Keratinocyte (primary cell): ENCODE measurements around the gene RNF157.

Experiments
- EZH2 ChIP-seq: IDR thresholded peaks from one replicate; pipeline ENCODE4 v1.6.1; 2012; ENCODE audit warnings: inconsistent platforms, mild to moderate bottlenecking, low read length, moderate library complexity
- TF ChIP-seq, protein P1 (sequence below), 3 experiments: IDR thresholded peaks in 1 of 3; conservative IDR thresholded peaks in 1 of 3; optimal IDR thresholded peaks in 1 of 3; 2 replicates in 2 of 3; 3 replicates in 1 of 3; pipeline versions ENCODE3 to v1.5.1; 2011; ENCODE audit warnings: low read length in 3 of 3, mild to moderate bottlenecking in 3 of 3, moderate library complexity in 2 of 3, control low read depth in 1 of 3, inconsistent platforms in 1 of 3; ENCODE audit not compliant: insufficient read depth in 2 of 3; ENCODE audit errors: extremely low read depth in 1 of 3

DNA sequence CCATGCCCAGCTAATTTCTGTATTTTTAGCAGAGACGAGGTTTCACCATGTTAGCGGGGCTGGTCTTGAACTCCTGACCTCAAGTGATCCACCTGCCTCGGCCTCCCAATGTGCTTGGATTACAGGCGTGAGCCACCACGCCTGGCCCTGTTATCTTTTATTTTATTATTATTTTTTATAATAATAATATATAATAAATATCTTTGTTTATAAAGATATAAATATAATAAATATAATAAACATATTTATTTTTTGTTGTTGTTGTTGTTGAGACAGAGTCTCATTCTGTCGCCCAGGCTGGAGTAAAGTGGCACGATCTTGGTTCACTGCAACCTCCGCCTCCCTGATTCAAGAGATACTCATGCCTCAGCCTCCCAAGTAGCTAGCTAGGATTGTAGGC is 7.0 kb upstream of the RNF157 start:
- TF ChIP-seq, protein P1, sequence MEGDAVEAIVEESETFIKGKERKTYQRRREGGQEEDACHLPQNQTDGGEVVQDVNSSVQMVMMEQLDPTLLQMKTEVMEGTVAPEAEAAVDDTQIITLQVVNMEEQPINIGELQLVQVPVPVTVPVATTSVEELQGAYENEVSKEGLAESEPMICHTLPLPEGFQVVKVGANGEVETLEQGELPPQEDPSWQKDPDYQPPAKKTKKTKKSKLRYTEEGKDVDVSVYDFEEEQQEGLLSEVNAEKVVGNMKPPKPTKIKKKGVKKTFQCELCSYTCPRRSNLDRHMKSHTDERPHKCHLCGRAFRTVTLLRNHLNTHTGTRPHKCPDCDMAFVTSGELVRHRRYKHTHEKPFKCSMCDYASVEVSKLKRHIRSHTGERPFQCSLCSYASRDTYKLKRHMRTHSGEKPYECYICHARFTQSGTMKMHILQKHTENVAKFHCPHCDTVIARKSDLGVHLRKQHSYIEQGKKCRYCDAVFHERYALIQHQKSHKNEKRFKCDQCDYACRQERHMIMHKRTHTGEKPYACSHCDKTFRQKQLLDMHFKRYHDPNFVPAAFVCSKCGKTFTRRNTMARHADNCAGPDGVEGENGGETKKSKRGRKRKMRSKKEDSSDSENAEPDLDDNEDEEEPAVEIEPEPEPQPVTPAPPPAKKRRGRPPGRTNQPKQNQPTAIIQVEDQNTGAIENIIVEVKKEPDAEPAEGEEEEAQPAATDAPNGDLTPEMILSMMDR (optimal IDR thresholded peaks at IDR 0.05 in 1 of 3, IDR thresholded peaks at IDR 0.05 in 1 of 3, conservative IDR thresholded peaks at IDR 0.05 in 1 of 3; ENCODE audit: extremely low read depth in 1 of 3, insufficient read depth in 2 of 3, low read length in 3 of 3), result no peak
- TF ChIP-seq EZH2, result no peak
